ENCODE measurements around the gene ZBBX.

Gene ZBBX

GRCh38 chr3:167306319-167306718 lies 73.8 kb downstream of the ZBBX start:
- no peak for DNase-seq (ENCODE audit: low spot score)

GRCh38 chr3:167305340-167305890 lies 74.7 kb downstream of the ZBBX start:
- DNase-seq (ENCODE audit: low spot score): no peak

- peak; percentile 12 for DNase-seq (ENCODE audit: low spot score)
Measured at GRCh38 chr3:167304077-167304476, 76.0 kb downstream of the ZBBX start.

DNA sequence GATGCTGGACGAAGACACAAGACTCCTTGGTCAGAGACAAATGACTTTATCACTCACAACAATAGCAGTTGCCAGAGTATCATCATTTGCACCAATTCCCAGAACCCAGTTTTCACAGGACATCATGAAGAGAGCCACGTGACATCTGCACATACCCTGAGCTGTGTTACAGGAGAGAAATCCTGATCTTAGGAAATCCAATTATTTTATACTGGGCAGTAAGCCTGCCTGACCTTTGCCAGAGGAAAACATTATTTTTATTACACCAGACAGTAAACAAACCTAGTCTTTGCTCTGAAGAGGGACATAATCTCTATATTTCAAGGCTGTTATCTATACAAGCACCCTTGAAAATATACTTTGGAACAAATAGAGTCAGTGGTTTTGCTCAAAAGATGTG lies 77.4 kb downstream of the ZBBX start:
- no peak for DNase-seq (ENCODE audit: low spot score)

DNA sequence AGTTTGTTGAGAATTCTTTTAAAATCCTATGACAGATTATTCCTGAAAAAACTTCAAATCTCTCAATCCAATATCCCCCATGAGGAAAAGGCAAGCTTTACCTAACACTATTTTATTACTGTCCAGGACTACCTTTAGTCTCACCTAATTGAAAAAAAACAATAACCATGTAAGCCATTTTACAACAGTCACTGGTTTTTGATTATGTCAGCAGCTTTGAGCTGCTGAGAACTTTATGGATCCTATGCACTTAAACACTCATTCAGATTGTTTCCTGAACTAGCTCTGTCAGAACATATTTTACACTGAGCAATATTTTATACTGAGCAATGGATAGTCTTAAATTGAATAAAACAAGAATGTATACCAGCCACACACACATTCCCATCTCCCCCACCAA lies 79.9 kb downstream of the ZBBX start:
- no peak for DNase-seq (ENCODE audit: low spot score)

- no peak for DNase-seq (ENCODE audit: low spot score)
Measured at GRCh38 chr3:167289435-167289834, 90.7 kb downstream of the ZBBX start.

- no peak for DNase-seq (ENCODE audit: low spot score)
Measured at GRCh38 chr3:167288737-167289136, 91.4 kb downstream of the ZBBX start.

- no peak for DNase-seq (ENCODE audit: low spot score)
Measured at GRCh38 chr3:167287308-167287707, 92.8 kb downstream of the ZBBX start.

DNA sequence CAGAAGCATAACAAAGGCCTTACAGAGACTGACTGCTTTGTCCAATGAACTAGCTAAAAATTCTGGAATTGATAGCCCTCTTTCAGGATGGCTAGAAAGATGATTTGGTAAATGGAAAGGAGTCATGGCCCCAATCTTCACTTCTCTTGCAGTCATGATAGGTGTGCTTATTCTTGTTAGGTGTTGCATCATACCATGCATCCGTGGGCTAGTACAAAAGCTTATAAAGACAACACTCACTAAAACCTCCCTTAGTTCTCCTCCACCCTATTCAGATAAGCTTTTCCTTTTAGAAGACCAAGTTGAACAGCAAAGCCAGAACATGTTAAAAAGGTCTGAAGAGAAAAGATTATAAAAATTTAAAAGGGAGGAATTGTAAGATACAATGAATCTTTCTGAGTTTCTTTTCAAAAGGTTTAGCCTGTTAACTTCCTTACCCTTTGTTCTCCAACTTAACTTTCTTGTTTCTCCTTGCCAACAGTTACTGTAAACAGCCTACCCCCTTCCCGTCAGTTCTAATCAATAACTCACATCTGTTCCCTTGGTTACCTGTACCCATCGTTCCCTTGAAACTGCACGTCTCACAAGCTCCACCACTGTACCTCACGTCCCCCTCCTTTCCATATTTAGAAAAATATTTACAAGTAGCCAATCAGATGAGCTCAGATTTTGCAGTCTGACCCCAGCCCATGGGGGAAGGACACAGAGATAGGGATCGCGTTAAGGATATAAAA lies 105.8 kb downstream of the ZBBX start:
- no peak for DNase-seq (ENCODE audit: low spot score)

- DNase-seq (ENCODE audit: low spot score): no peak
Measured at GRCh38 chr3:167253037-167253436, 127.1 kb downstream of the ZBBX start.

DNA sequence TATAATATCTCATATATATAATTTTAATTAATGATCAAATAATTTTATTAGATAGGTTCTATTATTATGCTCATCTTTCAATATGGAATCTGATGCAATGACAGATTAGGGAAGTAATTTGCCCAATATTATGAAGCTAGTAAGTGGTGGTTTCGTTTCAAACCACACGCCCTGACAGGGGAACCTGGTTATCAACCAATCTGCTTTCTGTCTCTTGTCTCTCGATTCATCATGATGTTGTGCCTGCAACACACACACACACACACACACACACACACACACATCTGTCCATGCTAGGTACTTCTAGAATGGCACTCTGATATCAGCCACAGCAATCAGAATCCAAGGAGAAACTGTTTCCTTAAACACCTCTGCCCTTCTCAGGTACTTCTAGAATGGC lies 128.4 kb downstream of the ZBBX start:
- DNase-seq (ENCODE audit: low spot score): no peak

DNA sequence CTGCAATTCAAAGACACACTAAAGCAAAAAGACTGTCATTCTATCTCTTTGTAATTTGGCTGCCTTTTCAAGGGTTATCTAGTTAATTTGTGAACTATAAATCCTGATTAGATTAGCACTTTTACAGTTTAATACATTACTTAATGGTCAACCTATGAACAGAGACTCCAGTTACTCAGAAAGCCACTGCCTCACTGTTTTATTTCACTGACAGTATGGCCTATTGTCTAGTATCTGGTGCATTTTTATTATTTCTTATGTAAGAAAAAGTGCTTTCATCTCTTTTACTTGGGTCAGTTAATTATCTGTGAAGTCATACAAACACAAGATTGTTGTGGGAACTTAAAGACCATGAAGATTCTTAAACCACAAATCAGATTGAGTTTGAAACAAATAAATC lies 133.8 kb downstream of the ZBBX start:
- no peak for DNase-seq (ENCODE audit: low spot score)

DNA sequence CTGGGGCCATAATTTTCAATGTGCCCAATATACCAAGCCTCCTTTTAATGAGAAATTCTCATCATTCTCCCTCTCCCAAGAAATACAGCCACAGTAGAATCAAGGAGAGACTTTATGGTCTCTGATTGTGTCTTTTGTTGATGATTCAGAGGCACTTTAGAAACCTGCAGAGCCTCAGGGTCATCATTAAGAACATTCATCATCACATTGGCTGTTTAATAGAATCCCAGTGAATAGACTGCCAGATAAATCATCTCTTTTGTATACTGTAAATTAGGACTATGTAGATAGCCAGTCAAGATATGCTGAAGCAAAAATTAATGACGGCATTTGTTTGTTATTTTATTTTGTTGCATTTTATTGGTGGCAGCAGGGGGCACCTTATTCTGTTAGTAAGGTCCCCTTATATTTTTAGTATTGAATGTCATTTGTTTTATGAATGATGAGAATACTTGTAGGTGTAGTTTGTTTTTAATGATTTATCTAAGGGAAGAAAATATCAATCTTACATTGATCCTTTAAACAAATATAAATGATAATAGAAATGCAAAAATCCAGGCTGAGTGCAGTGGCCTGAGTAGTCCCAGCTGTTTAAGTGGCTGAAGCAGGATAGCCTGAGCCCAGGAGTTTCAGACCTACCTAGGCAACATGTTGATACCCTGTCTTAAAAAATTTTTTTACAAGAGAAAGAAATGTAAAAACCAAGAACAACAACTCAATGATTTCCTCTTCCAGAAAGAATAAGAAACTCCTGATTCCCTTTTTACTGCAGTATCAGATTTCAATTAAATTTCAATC lies 138.8 kb downstream of the ZBBX start:
- DNase-seq (ENCODE audit: low spot score): no peak

DNA sequence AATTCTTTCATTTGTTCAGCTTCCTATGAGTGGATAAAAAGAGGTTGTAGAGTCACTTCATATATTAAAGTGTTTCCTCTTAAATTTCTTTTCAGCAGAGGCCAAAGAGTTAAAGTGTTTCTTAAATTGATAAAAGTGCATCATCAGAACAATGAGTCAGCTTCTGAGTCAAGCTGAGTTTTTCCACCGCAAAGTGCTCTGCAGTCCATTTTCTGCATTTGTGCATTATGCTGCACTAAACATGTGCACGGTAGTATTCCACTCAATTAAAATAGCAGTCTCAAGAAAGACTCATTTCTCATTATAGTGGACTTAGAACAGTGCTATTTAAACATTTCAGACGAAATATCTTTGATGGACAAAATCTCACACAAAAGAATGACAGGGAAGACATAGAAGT lies 152.0 kb downstream of the ZBBX start:
- no peak for DNase-seq (ENCODE audit: low spot score)

- no peak for DNase-seq (ENCODE audit: low spot score)
Measured at GRCh38 chr3:167225821-167226220, 154.3 kb downstream of the ZBBX start.

GRCh38 chr3:167209011-167209410 lies 171.1 kb downstream of the ZBBX start:
- DNase-seq (ENCODE audit: low spot score): no peak

GRCh38 chr3:167203062-167203461 lies 177.0 kb downstream of the ZBBX start:
- no peak for DNase-seq (ENCODE audit: low spot score)

GRCh38 chr3:167198949-167199600 lies 181.0 kb downstream of the ZBBX start:
- no peak for DNase-seq (ENCODE audit: low spot score)

Measured in iPS-NIHi11 (cell line).